Mesenchymal stem cell (in vitro differentiated cells and primary cell): ENCODE results near the gene HIPK2.

Experiments used
- DNase-seq: peaks from one replicate; pipeline ENCODE4 v3.0.0-alpha.2; 2013
- H2AFZ ChIP-seq: one replicate; pipeline ENCODE4 v1.6.1; 2013; ENCODE audit warnings: low read depth, mild to moderate bottlenecking, control low read depth, inconsistent platforms, low read length, moderate library complexity
- H2AK5ac ChIP-seq: 2 replicates; pipeline ENCODE4 v1.6.1; 2013; ENCODE audit warnings: low read length, moderate library complexity, mild to moderate bottlenecking, inconsistent platforms; ENCODE audit not compliant: severe bottlenecking
- H2BK120ac ChIP-seq: one replicate; pipeline ENCODE4 v1.6.1; 2013; ENCODE audit warnings: low read depth, mild to moderate bottlenecking, inconsistent platforms, low read length, moderate library complexity
- H2BK12ac ChIP-seq, 2 experiments: one replicate each; pipeline ENCODE4 v1.6.1; 2013; ENCODE audit warnings: inconsistent platforms in 2 of 2, low read length in 2 of 2, mild to moderate bottlenecking in 2 of 2, moderate library complexity in 2 of 2, control low read depth in 1 of 2
- H2BK15ac ChIP-seq: one replicate; pipeline ENCODE4 v1.6.1; 2013; ENCODE audit warnings: mild to moderate bottlenecking, low read depth, inconsistent platforms; ENCODE audit not compliant: poor library complexity, severe bottlenecking
- H2BK5ac ChIP-seq: 2 replicates; pipeline ENCODE4 v1.6.1; 2013; ENCODE audit warnings: low read depth, mild to moderate bottlenecking, low read length, control low read depth, inconsistent platforms; ENCODE audit not compliant: poor library complexity, severe bottlenecking
- H3K14ac ChIP-seq, 2 experiments: one replicate each; pipeline ENCODE4 v1.6.1; 2013; ENCODE audit warnings: inconsistent platforms in 2 of 2, low read length in 2 of 2, control low read depth in 1 of 2, mild to moderate bottlenecking in 1 of 2, moderate library complexity in 1 of 2
- H3K18ac ChIP-seq, 2 experiments: one replicate each; pipeline ENCODE4 v1.6.1; 2013; ENCODE audit warnings: inconsistent platforms in 2 of 2, low read length in 2 of 2, control low read depth in 1 of 2, low read depth in 1 of 2, mild to moderate bottlenecking in 1 of 2
- H3K23ac ChIP-seq, 2 experiments: one replicate each; pipeline ENCODE4 v1.6.1; 2013; ENCODE audit warnings: inconsistent platforms in 2 of 2, low read length in 2 of 2, mild to moderate bottlenecking in 2 of 2, moderate library complexity in 2 of 2, control low read depth in 1 of 2
- H3K27ac ChIP-seq: 2 replicates; pipeline ENCODE4 v1.5.1; 2013; ENCODE audit warnings: mild to moderate bottlenecking, moderate library complexity, low read length, control low read depth, inconsistent platforms; ENCODE audit not compliant: poor library complexity, severe bottlenecking
- H3K27me3 ChIP-seq, 2 experiments: 2 replicates each; pipeline versions ENCODE4 v1.6.1 to v1.7.0; 2013; ENCODE audit warnings: low read length in 2 of 2, mild to moderate bottlenecking in 2 of 2, moderate library complexity in 2 of 2, control low read depth in 1 of 2, inconsistent platforms in 1 of 2; ENCODE audit not compliant: control insufficient read depth in 1 of 2, insufficient read depth in 1 of 2
- H3K36me3 ChIP-seq, 2 experiments: 2 replicates each; pipeline versions ENCODE4 v1.6.1 to v1.7.0; 2013; ENCODE audit warnings: low read length in 2 of 2, control low read depth in 1 of 2, inconsistent platforms in 1 of 2, low read depth in 1 of 2, mild to moderate bottlenecking in 1 of 2; ENCODE audit not compliant: insufficient read depth in 2 of 2, control insufficient read depth in 1 of 2
- H3K4ac ChIP-seq, 2 experiments: one replicate each; pipeline ENCODE4 v1.6.1; 2013; ENCODE audit warnings: inconsistent platforms in 2 of 2, low read length in 2 of 2, mild to moderate bottlenecking in 2 of 2, moderate library complexity in 2 of 2, control low read depth in 1 of 2, low read depth in 1 of 2
- H3K4me1 ChIP-seq: 2 replicates; pipeline ENCODE4 v1.6.1; 2013; ENCODE audit warnings: low read depth, low read length, control low read depth; ENCODE audit not compliant: control insufficient read depth, insufficient read depth
- H3K4me2 ChIP-seq: 2 replicates; pipeline ENCODE4 v1.6.1; 2013; ENCODE audit warnings: low read length, mild to moderate bottlenecking, inconsistent platforms; ENCODE audit not compliant: poor library complexity, severe bottlenecking
- H3K4me3 ChIP-seq, 2 experiments: 2 replicates each; pipeline versions ENCODE4 v1.5.1 to v1.7.0; 2013; ENCODE audit warnings: low read length in 2 of 2, mild to moderate bottlenecking in 2 of 2, control low read depth in 1 of 2, low read depth in 1 of 2; ENCODE audit not compliant: insufficient read depth in 1 of 2
- H3K79me1 ChIP-seq: replicated peaks from 2 replicates; pipeline ENCODE4 v1.6.1; 2013; ENCODE audit warnings: mild to moderate bottlenecking, control low read depth, low read length, inconsistent platforms; ENCODE audit not compliant: poor library complexity, severe bottlenecking
- H3K9ac ChIP-seq: 2 replicates; pipeline ENCODE4 v1.7.0; 2013; ENCODE audit warnings: mild to moderate bottlenecking, low read length, moderate library complexity
- H3K9me3 ChIP-seq: 2 replicates; pipeline ENCODE4 v1.7.0; 2013; ENCODE audit warnings: mild to moderate bottlenecking, low read length; ENCODE audit not compliant: control insufficient read depth
- H4K8ac ChIP-seq: one replicate; pipeline ENCODE4 v1.6.1; 2013; ENCODE audit warnings: inconsistent platforms, mild to moderate bottlenecking, low read length, moderate library complexity
- H4K91ac ChIP-seq: one replicate; pipeline ENCODE4 v1.6.1; 2013; ENCODE audit warnings: mild to moderate bottlenecking, low read length, inconsistent platforms
- WGBS: methylation state at CpG from one replicate; pipeline ENCODE4 v1.1.7; 2013; ENCODE audit warnings: mixed read lengths; 5-methylcytosine and 5-hydroxymethylcytosine counted together

The HIPK2 gene

GRCh38 chr7:139734395-139734794 is 43.4 kb downstream of the HIPK2 start:
- no CpG with 5 or more reads among the region's 2 CpGs for WGBS
- H3K79me1 ChIP-seq, result no peaks in the 10 kb centered on the region
- no peak overlapping the region for H3K14ac ChIP-seq
- peaks cover 0 to 12% of the 10 kb centered on the region in 2 experiments for H3K36me3 ChIP-seq
- no peak overlapping the region for H3K4me3 ChIP-seq
- H2AK5ac ChIP-seq, result no peak overlapping the region
- peak overlapping the region in 1 of 2 experiments; percentile 49 for H3K4ac ChIP-seq
- H3K4me2 ChIP-seq, result no peak overlapping the region
- H4K91ac ChIP-seq, result peak overlapping the region; percentile 22
- peak overlapping the region; percentile 49 for H3K9ac ChIP-seq
- peak overlapping the region; percentile 48 for H3K27ac ChIP-seq
- peak; percentile 99 for DNase-seq
- peaks cover 31% of the 10 kb centered on the region for H3K4me1 ChIP-seq
- H3K18ac ChIP-seq, result peak overlapping the region; percentile 25 to 75
- no peak overlapping the region for H3K23ac ChIP-seq
- no peak overlapping the region for H4K8ac ChIP-seq
- H2AFZ ChIP-seq, result no peak overlapping the region
- H2BK120ac ChIP-seq, result peak overlapping the region; percentile 4
- H2BK5ac ChIP-seq, result no peak overlapping the region
- no peaks in the 10 kb centered on the region for H3K27me3 ChIP-seq
- H2BK12ac ChIP-seq, result peak overlapping the region; percentile 56 to 80
- H3K9me3 ChIP-seq, result no peaks in the 10 kb centered on the region
- no peak overlapping the region for H2BK15ac ChIP-seq

- Histone ChIP-seq H2AFZ (no peak overlapping the region), H3K9me3 (no peaks in the 10 kb centered on the region), H3K79me1 (no peaks in the 10 kb centered on the region), H3K4me3 (no peak overlapping the region), H2BK12ac (peak overlapping the region; percentile 80 to 82), H3K4ac (peak overlapping the region in 1 of 2 experiments; percentile 40), H3K14ac (no peak overlapping the region), H3K27me3 (no peaks in the 10 kb centered on the region), H2BK15ac (no peak overlapping the region), H4K91ac (peak overlapping the region; percentile 44), H3K36me3 (peaks cover 3 to 15% of the 10 kb centered on the region in 2 experiments), H3K9ac (peak overlapping the region; percentile 49), H3K4me1 (peaks cover 31% of the 10 kb centered on the region), H2AK5ac (peak overlapping the region; percentile 2), H3K4me2 (no peak overlapping the region), H2BK5ac (no peak overlapping the region), H2BK120ac (peak overlapping the region; percentile 4), H3K18ac (peak overlapping the region; percentile 25 to 79), H4K8ac (peak overlapping the region; percentile 5), H3K27ac (no peak overlapping the region), H3K23ac (no peak overlapping the region)
- 80% methylated on average over 7 of the region's 7 CpGs for WGBS
- no peak for DNase-seq
Observed at GRCh38 chr7:139733751-139734150, 44.0 kb downstream of the HIPK2 start.

- no peak overlapping the region for H2BK120ac ChIP-seq
- H3K23ac ChIP-seq, result no peak overlapping the region
- H3K4me2 ChIP-seq, result no peak overlapping the region
- H3K27me3 ChIP-seq, result no peaks in the 10 kb centered on the region
- H3K79me1 ChIP-seq, result peaks cover 2% of the 10 kb centered on the region
- H3K18ac ChIP-seq, result peak overlapping the region in 1 of 2 experiments; percentile 54
- 100% methylated on average over 1 of the region's 2 CpGs for WGBS
- H2AFZ ChIP-seq, result no peak overlapping the region
- no peak overlapping the region for H4K91ac ChIP-seq
- DNase-seq, result no peak
- no peaks in the 10 kb centered on the region for H3K9me3 ChIP-seq
- no peak overlapping the region for H2BK15ac ChIP-seq
- no peak overlapping the region for H2BK5ac ChIP-seq
- peak overlapping the region in 1 of 2 experiments; percentile 70 for H2BK12ac ChIP-seq
- H3K4me3 ChIP-seq, result peak overlapping the region in 1 of 2 experiments; percentile 46
- peak overlapping the region; percentile 27 for H4K8ac ChIP-seq
- peaks cover 31% of the 10 kb centered on the region for H3K4me1 ChIP-seq
- no peak overlapping the region for H2AK5ac ChIP-seq
- peak overlapping the region; percentile 20 to 80 for H3K4ac ChIP-seq
- no peak overlapping the region for H3K14ac ChIP-seq
- peaks cover 4 to 19% of the 10 kb centered on the region in 2 experiments for H3K36me3 ChIP-seq
- peak overlapping the region; percentile 51 for H3K27ac ChIP-seq
- H3K9ac ChIP-seq, result no peak overlapping the region
Observed at GRCh38 chr7:139732471-139733167, 45.2 kb downstream of the HIPK2 start.

GRCh38 chr7:139731802-139732470 is 45.9 kb downstream of the HIPK2 start:
- H2AFZ ChIP-seq, result no peak overlapping the region
- peak overlapping the region in 1 of 2 experiments; percentile 50 for H3K18ac ChIP-seq

More at GRCh38 chr7:139731802-139732470, 45.9 kb downstream of the HIPK2 start:
- Histone ChIP-seq H3K79me1 (peaks cover 2% of the 10 kb centered on the region), H3K36me3 (peaks cover 4 to 20% of the 10 kb centered on the region in 2 experiments), H3K9ac (peak overlapping the region; percentile 58), H3K4me2 (no peak overlapping the region), H2BK12ac (no peak overlapping the region), H3K4me1 (peaks cover 29% of the 10 kb centered on the region), H2AK5ac (peak overlapping the region; percentile 39), H4K91ac (no peak overlapping the region), H3K27ac (peak overlapping the region; percentile 51), H3K4me3 (peak overlapping the region in 1 of 2 experiments; percentile 46), H2BK120ac (no peak overlapping the region), H3K14ac (no peak overlapping the region), H3K4ac (peak overlapping the region; percentile 15 to 80), H3K27me3 (no peaks in the 10 kb centered on the region), H2BK15ac (no peak overlapping the region), H2BK5ac (no peak overlapping the region), H4K8ac (no peak overlapping the region), H3K9me3 (no peaks in the 10 kb centered on the region), H3K23ac (no peak overlapping the region)
- 59% methylated on average over 9 of the region's 9 CpGs for WGBS
- DNase-seq, result peak; percentile 95
